ENCODE results near the gene STX1B.

The STX1B gene

DNA sequence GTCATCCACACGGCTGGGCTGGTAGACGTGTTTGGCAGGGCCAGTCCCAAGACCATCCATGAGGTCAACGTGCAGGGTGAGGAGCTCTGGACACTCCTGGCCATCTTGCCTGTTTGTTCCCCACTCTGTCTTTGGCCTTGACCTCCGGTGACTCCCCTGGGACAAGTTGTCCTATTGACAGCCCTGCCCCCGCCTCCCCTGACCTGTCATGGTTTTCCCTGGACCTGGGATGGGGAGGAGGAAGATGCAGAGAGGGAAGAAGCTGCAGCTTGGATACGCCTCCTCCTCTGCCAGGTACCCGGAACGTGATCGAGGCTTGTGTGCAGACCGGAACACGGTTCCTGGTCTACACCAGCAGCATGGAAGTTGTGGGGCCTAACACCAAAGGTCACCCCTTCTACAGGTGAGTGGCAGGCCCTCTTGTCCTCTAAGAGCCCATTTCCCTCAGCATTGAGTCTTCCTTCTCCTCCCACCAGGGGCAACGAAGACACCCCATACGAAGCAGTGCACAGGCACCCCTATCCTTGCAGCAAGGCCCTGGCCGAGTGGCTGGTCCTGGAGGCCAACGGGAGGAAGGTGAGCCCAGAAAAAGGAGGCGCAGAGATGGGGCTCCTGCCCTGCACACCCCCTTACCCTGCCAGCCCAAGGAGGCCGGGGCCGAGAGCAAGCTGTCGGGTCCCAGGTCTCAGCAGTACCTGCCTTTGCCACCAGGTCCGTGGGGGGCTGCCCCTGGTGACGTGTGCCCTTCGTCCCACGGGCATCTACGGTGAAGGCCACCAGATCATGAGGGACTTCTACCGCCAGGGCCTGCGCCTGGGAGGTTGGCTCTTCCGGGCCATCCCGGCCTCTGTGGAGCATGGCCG is 24.1 kb downstream of the STX1B start:
- no peak for TF ChIP-seq SIN3A (IDR thresholded peaks at IDR 0.05; ENCODE audit: borderline replicate concordance, insufficient read depth, low read length)
- TF ChIP-seq, protein P1, sequence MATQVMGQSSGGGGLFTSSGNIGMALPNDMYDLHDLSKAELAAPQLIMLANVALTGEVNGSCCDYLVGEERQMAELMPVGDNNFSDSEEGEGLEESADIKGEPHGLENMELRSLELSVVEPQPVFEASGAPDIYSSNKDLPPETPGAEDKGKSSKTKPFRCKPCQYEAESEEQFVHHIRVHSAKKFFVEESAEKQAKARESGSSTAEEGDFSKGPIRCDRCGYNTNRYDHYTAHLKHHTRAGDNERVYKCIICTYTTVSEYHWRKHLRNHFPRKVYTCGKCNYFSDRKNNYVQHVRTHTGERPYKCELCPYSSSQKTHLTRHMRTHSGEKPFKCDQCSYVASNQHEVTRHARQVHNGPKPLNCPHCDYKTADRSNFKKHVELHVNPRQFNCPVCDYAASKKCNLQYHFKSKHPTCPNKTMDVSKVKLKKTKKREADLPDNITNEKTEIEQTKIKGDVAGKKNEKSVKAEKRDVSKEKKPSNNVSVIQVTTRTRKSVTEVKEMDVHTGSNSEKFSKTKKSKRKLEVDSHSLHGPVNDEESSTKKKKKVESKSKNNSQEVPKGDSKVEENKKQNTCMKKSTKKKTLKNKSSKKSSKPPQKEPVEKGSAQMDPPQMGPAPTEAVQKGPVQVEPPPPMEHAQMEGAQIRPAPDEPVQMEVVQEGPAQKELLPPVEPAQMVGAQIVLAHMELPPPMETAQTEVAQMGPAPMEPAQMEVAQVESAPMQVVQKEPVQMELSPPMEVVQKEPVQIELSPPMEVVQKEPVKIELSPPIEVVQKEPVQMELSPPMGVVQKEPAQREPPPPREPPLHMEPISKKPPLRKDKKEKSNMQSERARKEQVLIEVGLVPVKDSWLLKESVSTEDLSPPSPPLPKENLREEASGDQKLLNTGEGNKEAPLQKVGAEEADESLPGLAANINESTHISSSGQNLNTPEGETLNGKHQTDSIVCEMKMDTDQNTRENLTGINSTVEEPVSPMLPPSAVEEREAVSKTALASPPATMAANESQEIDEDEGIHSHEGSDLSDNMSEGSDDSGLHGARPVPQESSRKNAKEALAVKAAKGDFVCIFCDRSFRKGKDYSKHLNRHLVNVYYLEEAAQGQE (IDR thresholded peaks at IDR 0.05; ENCODE audit: insufficient read depth in 1 of 2, low read depth in 2 of 2, low read length in 2 of 2): no peak
- no peak for TF ChIP-seq TAF1 (IDR thresholded peaks at IDR 0.05; ENCODE audit: borderline replicate concordance, insufficient read depth, low read length)
- no peak for TF ChIP-seq FOXP2 (optimal IDR thresholded peaks at IDR 0.05; ENCODE audit: borderline replicate concordance, extremely low read depth, extremely low read length, insufficient read depth)
- TF ChIP-seq POLR2AphosphoS5 (IDR thresholded peaks at IDR 0.05; ENCODE audit: low read depth, low read length): no peak

DNA sequence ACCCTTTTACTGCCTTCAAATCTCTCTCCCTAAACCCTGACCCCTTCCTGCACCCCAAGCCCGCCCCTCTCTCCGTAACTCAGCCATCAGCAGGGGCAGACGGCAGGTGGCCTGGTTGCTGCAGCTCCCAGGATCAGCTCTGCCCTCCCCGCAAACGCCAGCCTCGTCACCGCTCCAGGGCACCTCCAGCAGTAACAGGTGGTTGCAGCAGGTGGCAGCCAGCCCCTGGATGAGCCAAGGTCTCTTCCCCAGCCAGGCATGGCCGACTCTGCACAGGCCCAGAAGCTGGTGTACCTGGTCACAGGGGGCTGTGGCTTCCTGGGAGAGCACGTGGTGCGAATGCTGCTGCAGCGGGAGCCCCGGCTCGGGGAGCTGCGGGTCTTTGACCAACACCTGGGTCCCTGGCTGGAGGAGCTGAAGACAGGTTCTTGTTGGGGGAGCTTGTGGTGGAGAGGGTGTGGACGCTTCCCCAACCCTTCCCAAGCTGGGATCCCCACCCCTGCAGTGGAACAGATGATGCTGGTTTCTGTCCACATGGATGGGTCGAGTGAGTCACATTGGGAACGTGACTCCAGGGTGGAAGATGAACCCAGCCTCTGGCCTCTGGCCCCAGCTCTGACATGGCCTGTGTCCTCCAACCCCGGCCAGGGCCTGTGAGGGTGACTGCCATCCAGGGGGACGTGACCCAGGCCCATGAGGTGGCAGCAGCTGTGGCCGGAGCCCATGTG is 24.9 kb downstream of the STX1B start:
- TF ChIP-seq POLR2AphosphoS5 (IDR thresholded peaks at IDR 0.05; ENCODE audit: low read depth, low read length) (no peak), TAF1 (IDR thresholded peaks at IDR 0.05; ENCODE audit: borderline replicate concordance, insufficient read depth, low read length) (no peak), SIN3A (IDR thresholded peaks at IDR 0.05; ENCODE audit: borderline replicate concordance, insufficient read depth, low read length) (no peak), FOXP2 (optimal IDR thresholded peaks at IDR 0.05; ENCODE audit: borderline replicate concordance, extremely low read depth, extremely low read length, insufficient read depth) (no peak)
- TF ChIP-seq, protein P1 (IDR thresholded peaks at IDR 0.05; ENCODE audit: insufficient read depth in 1 of 2, low read depth in 2 of 2, low read length in 2 of 2): no peak

GRCh38 chr16:30984669-30985400 is 25.6 kb downstream of the STX1B start, which contains the start of gene HSD3B7:
Gene HSD3B7 (plus strand): TSS chr16:30985207. CDS start chr16:30985659, 452 bp downstream.
- TF ChIP-seq SIN3A (IDR thresholded peaks at IDR 0.05; ENCODE audit: borderline replicate concordance, insufficient read depth, low read length) (no peak), TAF1 (IDR thresholded peaks at IDR 0.05; ENCODE audit: borderline replicate concordance, insufficient read depth, low read length) (no peak), FOXP2 (optimal IDR thresholded peaks at IDR 0.05; ENCODE audit: borderline replicate concordance, extremely low read depth, extremely low read length, insufficient read depth) (no peak), POLR2AphosphoS5 (IDR thresholded peaks at IDR 0.05; ENCODE audit: low read depth, low read length) (peak; percentile 73)

DNA sequence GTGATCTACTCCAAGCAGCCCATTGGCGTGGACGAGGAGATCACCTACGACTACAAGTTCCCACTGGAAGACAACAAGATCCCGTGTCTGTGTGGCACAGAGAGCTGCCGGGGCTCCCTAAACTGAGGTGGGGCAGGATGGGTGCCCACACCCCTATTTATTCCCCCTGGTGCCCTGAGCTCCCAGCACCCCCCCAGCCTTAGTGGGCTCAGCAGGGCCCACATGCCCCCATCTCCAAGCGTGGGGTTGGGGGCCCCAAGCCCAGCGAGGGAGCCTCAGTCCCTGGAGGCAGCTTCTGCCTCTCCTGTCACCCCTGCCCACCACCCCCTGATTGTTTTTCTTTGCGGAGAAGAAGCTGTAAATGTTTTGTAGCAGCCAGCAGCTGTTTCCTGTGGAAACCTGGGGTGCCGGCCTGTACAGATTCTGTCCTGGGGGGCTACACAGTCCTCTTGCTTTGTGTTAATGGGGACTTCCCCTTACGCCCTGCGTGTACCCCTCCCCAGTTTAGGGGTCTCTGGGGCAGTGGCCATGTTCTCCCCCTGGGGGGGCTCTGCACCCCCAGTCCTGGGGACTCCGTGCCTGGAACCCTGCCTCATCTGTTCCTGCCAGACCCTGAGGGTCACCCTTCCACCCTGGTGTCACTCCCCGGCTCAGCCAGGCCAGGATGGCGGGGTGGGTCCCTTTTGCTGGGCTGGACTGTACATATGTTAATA is 26.4 kb downstream of the STX1B start:
- no peak for TF ChIP-seq TAF1 (IDR thresholded peaks at IDR 0.05; ENCODE audit: borderline replicate concordance, insufficient read depth, low read length)
- no peak for TF ChIP-seq FOXP2 (optimal IDR thresholded peaks at IDR 0.05; ENCODE audit: borderline replicate concordance, extremely low read depth, extremely low read length, insufficient read depth)
- TF ChIP-seq, protein P1 (IDR thresholded peaks at IDR 0.05; ENCODE audit: insufficient read depth in 1 of 2, low read depth in 2 of 2, low read length in 2 of 2): no peak
- TF ChIP-seq POLR2AphosphoS5 (IDR thresholded peaks at IDR 0.05; ENCODE audit: low read depth, low read length): no peak
- TF ChIP-seq SIN3A (IDR thresholded peaks at IDR 0.05; ENCODE audit: borderline replicate concordance, insufficient read depth, low read length): no peak
